ENCODE data around the gene RRP15. TPM values are rescaled to one million over a fixed set of nuclear protein-coding genes. Genes with fewer than 3 reads are reported as not detected.

RRP15 gene
- total RNA-seq, 1 donor from 2014 or later = 28.4 TPM

GRCh38 chr1:218266356-218266755 lies 18.7 kb upstream of the RRP15 start:
- FAIRE-seq = no peak

GRCh38 chr1:218272366-218272765 lies 12.7 kb upstream of the RRP15 start:
- TF ChIP-seq EZH2 (IDR thresholded peaks at IDR 0.05; ENCODE audit: insufficient read depth, low read length) (no peak), CTCF (IDR thresholded peaks at IDR 0.05; ENCODE audit: insufficient read depth, low read depth, low read length) (no peak)
- H3K4me3 Mint-ChIP-seq (ENCODE audit: unreplicated experiment) = no peak overlapping the region
- no peaks in the 10 kb centered on the region for H3K36me3 Mint-ChIP-seq (ENCODE audit: low read depth, unreplicated experiment)
- Histone ChIP-seq H3K4me1 (ENCODE audit: insufficient read depth, low read length) (no peaks in the 10 kb centered on the region), H3K9me3 (ENCODE audit: insufficient read depth, low read depth, low read length) (no peaks in the 10 kb centered on the region), H3K4me2 (ENCODE audit: low read length) (no peak overlapping the region), H3K9ac (ENCODE audit: low read length) (no peak overlapping the region), H2AFZ (ENCODE audit: low read depth, low read length) (no peak overlapping the region), H3K27me3 (ENCODE audit: insufficient read depth, low read length) (no peaks in the 10 kb centered on the region), H3K4me3 (ENCODE audit: insufficient read depth, low read depth, low read length) (no peak overlapping the region), H4K20me1 (ENCODE audit: insufficient read depth, low read length) (no peaks in the 10 kb centered on the region), H3K27ac (ENCODE audit: low read depth, low read length) (no peak overlapping the region), H3K36me3 (ENCODE audit: insufficient read depth, low read length) (no peaks in the 10 kb centered on the region), H3K79me2 (ENCODE audit: insufficient read depth, low read length) (no peaks in the 10 kb centered on the region)
- no peak overlapping the region for H3K27ac Mint-ChIP-seq (ENCODE audit: unreplicated experiment)
- H3K9me3 Mint-ChIP-seq (ENCODE audit: unreplicated experiment) = no peaks in the 10 kb centered on the region
- no peaks in the 10 kb centered on the region for H3K4me1 Mint-ChIP-seq (ENCODE audit: low read depth, unreplicated experiment)
- DNase-seq (ENCODE audit: low read depth) (no peak), FAIRE-seq (no peak)
- no peaks in the 10 kb centered on the region for H3K27me3 Mint-ChIP-seq (ENCODE audit: low read depth, unreplicated experiment)

More at GRCh38 chr1:218266356-218266755, 18.7 kb upstream of the RRP15 start:
- no peak for TF ChIP-seq CTCF (IDR thresholded peaks at IDR 0.05; ENCODE audit: insufficient read depth, low read depth, low read length)
- no peak for TF ChIP-seq EZH2 (IDR thresholded peaks at IDR 0.05; ENCODE audit: insufficient read depth, low read length)
- Histone ChIP-seq H3K9ac (ENCODE audit: low read length) (no peak overlapping the region), H3K27me3 (ENCODE audit: insufficient read depth, low read length) (no peaks in the 10 kb centered on the region), H4K20me1 (ENCODE audit: insufficient read depth, low read length) (no peaks in the 10 kb centered on the region), H3K27ac (ENCODE audit: low read depth, low read length) (no peak overlapping the region), H3K79me2 (ENCODE audit: insufficient read depth, low read length) (no peaks in the 10 kb centered on the region), H3K36me3 (ENCODE audit: insufficient read depth, low read length) (no peaks in the 10 kb centered on the region), H3K9me3 (ENCODE audit: insufficient read depth, low read depth, low read length) (no peaks in the 10 kb centered on the region), H3K4me1 (ENCODE audit: insufficient read depth, low read length) (no peaks in the 10 kb centered on the region), H3K4me3 (ENCODE audit: insufficient read depth, low read depth, low read length) (no peak overlapping the region), H3K4me2 (ENCODE audit: low read length) (no peak overlapping the region), H2AFZ (ENCODE audit: low read depth, low read length) (no peak overlapping the region)
- Mint-ChIP-seq H3K27ac (ENCODE audit: unreplicated experiment) (no peak overlapping the region), H3K4me1 (ENCODE audit: low read depth, unreplicated experiment) (no peaks in the 10 kb centered on the region), H3K9me3 (ENCODE audit: unreplicated experiment) (peaks cover 4% of the 10 kb centered on the region), H3K27me3 (ENCODE audit: low read depth, unreplicated experiment) (no peaks in the 10 kb centered on the region), H3K36me3 (ENCODE audit: low read depth, unreplicated experiment) (no peaks in the 10 kb centered on the region), H3K4me3 (ENCODE audit: unreplicated experiment) (no peak overlapping the region)
- DNase-seq (ENCODE audit: low read depth) = no peak

- no peak overlapping the region for H3K4me3 Mint-ChIP-seq (ENCODE audit: unreplicated experiment)
- DNase-seq (ENCODE audit: low read depth) (no peak), FAIRE-seq (no peak)
- Histone ChIP-seq H3K4me2 (ENCODE audit: low read length) (no peak overlapping the region), H3K4me1 (ENCODE audit: insufficient read depth, low read length) (no peaks in the 10 kb centered on the region), H4K20me1 (ENCODE audit: insufficient read depth, low read length) (no peaks in the 10 kb centered on the region), H2AFZ (ENCODE audit: low read depth, low read length) (no peak overlapping the region), H3K27ac (ENCODE audit: low read depth, low read length) (no peak overlapping the region), H3K27me3 (ENCODE audit: insufficient read depth, low read length) (no peaks in the 10 kb centered on the region), H3K9me3 (ENCODE audit: insufficient read depth, low read depth, low read length) (no peaks in the 10 kb centered on the region), H3K36me3 (ENCODE audit: insufficient read depth, low read length) (no peaks in the 10 kb centered on the region), H3K79me2 (ENCODE audit: insufficient read depth, low read length) (no peaks in the 10 kb centered on the region), H3K9ac (ENCODE audit: low read length) (no peak overlapping the region), H3K4me3 (ENCODE audit: insufficient read depth, low read depth, low read length) (no peak overlapping the region)
- TF ChIP-seq EZH2 (IDR thresholded peaks at IDR 0.05; ENCODE audit: insufficient read depth, low read length) (no peak), CTCF (IDR thresholded peaks at IDR 0.05; ENCODE audit: insufficient read depth, low read depth, low read length) (no peak)
- H3K9me3 Mint-ChIP-seq (ENCODE audit: unreplicated experiment) = no peaks in the 10 kb centered on the region
- no peaks in the 10 kb centered on the region for H3K4me1 Mint-ChIP-seq (ENCODE audit: low read depth, unreplicated experiment)
- no peaks in the 10 kb centered on the region for H3K27me3 Mint-ChIP-seq (ENCODE audit: low read depth, unreplicated experiment)
- H3K27ac Mint-ChIP-seq (ENCODE audit: unreplicated experiment) = no peak overlapping the region
- H3K36me3 Mint-ChIP-seq (ENCODE audit: low read depth, unreplicated experiment) = no peaks in the 10 kb centered on the region
Observed at GRCh38 chr1:218273762-218274479, 11.2 kb upstream of the RRP15 start.
